GM21381 (cell line): ENCODE measurements around the gene C14orf119.

Experiments used
- ATAC-seq: cut with Tn5 transposase; IDR thresholded peaks from one replicate; pipeline ENCODE4 v1.9.1; 2021; ENCODE audit warnings: mild to moderate bottlenecking, moderate library complexity; ENCODE audit not compliant: unreplicated experiment

C14orf119 gene

GRCh38 chr14:23086565-23086964, 8.7 kb upstream of the C14orf119 start:
- ATAC-seq, result no peak

GRCh38 chr14:23089498-23090253, 5.6 kb upstream of the C14orf119 start:
- ATAC-seq, result no peak

DNA sequence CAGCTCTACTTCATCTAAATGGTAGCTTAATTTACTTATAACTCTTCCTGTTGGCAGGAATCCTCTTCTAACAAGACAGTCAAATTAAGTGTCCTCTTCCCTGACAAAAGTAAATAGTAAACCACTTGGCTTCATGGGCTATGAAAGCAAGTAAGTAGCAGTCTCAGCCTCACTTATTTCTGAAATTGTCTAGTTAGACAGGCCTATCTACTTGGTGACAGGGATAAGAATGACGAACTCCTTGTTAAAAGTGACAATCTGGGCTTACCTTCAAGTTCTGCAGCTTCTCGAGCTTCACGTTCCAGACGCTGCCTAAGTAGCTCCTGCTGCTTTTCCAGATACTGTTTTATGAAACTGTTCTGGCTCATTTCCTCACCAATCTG, 5.1 kb upstream of the C14orf119 start:
- ATAC-seq, result no peak

GRCh38 chr14:23091294-23092225, 3.7 kb upstream of the C14orf119 start:
- ATAC-seq, result no peak

DNA sequence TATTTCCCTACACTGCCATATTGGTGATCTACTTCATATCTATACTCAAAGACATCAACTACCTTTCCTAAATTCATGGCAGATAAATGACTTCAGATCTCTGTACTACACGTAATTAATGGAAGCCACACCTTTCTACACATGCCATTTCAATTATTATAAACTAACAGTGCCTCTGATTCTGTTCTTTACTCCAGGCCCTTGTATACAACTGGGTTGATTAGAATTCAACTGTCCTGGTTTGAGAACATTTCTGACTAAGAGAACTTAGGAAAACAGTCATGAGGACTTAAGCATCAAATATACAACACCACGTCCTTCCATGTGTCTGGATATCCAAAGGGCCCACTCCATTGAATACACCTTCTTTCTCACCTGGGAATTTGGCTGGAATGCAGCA, 2.2 kb upstream of the C14orf119 start:
- no peak for ATAC-seq

DNA sequence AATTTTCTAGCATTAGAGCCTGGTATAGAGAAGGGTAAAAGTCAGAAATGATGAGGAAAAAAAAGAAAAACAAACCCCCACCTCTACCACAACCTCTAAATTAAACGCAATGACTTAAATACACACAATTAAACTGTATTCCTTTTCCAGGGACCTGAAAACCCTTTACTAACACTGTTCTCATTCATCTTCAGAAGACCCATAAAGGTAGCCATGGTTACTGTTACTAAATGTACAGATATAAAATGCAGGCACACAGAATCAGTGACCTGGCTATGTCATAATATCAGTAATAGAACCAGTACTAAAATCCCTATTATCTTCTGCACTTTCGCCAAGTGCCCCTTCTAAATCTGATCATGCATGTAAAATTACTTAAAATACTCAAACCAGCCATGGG, 1.8 kb upstream of the C14orf119 start:
- ATAC-seq, result no peak

- no peak for ATAC-seq
These were observed 1.2 kb upstream of the C14orf119 start for GRCh38 chr14:23093991-23094665.

DNA sequence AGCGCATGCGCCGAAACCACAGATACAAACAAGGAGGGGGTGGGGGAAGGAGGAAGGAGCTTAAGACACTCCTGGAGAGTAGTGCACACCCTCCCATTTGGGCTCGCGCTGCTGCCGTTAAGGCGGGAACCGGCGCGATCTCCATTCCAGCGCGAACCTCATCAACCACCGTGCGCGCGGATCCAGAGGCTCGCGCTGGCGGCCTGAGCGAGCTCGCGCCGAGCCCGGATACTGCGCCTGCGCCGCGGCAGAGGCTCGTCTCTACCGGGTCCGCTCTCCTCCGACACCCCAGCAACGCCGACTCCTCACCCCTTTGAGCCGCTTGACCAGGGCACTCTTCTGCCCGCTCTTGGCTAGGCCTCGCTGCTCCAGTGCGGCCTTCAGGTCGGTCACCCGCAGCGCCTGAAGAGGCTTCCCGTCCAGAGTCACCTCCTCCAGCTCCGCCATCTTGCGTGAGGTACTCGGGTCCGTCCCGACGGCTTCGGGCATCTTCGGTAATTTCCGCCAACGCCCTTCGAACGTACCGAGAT, 574 bp upstream of the C14orf119 start, which contains the start of gene ACIN1:
ACIN1 (minus strand) TSS at position 471 of the 530 bp plus-strand sequence; CDS start at position 447, 24 bp downstream.
- ATAC-seq, result peak; percentile 35

- ATAC-seq, result no peak
These were observed 2.5 kb downstream of the C14orf119 start for GRCh38 chr14:23097786-23098185.

DNA sequence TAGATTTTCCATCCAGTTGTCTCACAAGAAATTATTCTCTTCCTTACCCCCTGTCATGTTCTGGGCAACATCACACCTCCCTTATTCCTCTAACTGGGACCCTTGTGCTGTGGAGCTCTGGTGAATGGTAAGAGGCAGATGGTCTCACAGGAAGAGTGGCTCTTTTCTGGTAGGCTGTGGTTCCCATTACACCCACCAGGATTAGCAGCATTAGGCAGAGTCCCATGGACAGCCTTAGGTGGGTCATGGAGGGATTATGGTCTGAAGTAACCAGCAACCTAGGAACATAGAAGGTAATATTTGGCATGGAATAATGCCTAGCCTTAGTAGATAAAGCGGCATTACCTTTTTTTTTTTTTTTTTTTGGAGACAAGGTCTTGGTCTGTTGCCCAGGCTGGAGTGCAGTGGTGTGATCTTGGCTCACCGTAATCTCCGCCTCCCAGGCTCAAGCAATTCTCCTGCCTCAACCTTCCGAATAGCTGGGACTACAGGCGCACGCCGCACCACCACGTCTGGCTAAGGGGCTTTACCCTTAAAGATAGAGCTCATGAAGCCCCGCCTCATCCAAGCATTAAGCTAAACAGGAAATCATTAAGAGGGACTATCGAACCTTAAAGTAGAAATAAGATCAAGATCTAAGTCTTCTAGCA, 4.0 kb downstream of the C14orf119 start:
- ATAC-seq, result no peak

GRCh38 chr14:23101213-23101970, 6.1 kb downstream of the C14orf119 start:
- ATAC-seq, result no peak

DNA sequence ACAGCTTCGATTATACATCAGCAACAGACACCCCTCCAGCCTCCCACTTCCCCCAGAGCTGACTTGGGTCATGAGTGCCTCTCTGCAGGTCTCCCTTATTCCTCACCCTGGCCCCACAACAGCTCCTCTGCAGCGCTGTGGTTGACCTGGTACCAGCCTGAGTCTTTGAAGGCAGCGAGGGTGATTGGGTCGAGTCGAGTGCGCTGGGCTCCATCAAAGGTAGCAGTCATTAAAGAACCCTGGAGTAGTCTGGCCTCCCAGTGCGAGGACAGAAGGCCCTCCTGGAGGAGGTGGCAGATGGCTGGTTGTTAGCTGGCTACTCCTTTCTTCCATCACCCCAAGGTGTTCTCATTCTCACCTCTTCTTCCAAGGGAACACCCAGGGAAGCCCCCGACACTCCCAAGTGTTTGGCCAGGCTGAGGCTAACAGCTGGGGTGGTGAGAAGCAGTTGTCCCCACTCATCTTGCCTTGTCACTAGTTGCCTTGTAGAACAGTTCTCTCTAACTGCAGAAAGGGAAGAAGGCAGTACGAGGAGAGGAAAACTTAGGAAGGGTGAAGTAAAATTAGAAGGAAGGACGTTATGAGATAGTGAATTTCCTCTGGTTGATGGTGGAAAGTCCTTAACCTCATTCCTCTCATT, 6.8 kb downstream of the C14orf119 start:
- no peak for ATAC-seq

- no peak for ATAC-seq
These were observed 7.5 kb downstream of the C14orf119 start for GRCh38 chr14:23102801-23103200.

- ATAC-seq, result no peak
These were observed 8.3 kb downstream of the C14orf119 start for GRCh38 chr14:23103581-23103980.

- ATAC-seq, result no peak
These were observed 8.8 kb downstream of the C14orf119 start for GRCh38 chr14:23104070-23104590.

- ATAC-seq, result no peak
These were observed 9.5 kb downstream of the C14orf119 start, which contains the start of gene CIROP for GRCh38 chr14:23104591-23105347. Gene CIROP (minus strand): TSS chr14:23104989. CDS start chr14:23104920, 69 bp downstream.

DNA sequence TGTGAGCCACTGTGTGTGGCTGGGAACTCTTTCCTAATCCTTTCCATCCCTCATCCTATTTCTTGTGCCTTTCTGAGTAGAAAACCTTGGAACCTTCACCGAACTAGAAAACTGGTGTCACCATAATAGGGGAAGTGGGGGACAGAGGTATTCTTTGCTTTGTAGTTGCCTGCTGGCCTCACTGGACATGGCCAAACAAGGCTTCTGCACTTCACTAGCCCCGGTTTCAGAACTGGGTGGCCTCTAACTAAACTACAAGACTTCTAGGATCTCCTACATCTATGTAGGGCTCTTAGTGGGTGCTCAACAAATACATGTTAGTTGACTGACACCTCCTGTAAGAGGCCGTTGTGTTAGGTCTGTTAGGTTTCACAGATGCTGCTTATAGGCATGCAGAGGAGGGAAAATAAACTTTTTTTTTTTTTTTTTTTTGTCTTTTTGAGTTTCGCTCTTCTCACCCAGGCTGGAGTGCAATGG, 10.1 kb downstream of the C14orf119 start:
- ATAC-seq, result no peak

GRCh38 chr14:23106747-23107045, 11.4 kb downstream of the C14orf119 start:
- no peak for ATAC-seq
